Common myeloid progenitor, CD34-positive (primary cell): ENCODE measurements around the gene OR2A42.
A peak's percentile ranks its signal among the peaks of the same experiment; 100 is the strongest.
"Not testable (repeated sequence)": the region's sequence is repeated elsewhere in the genome, so short reads cannot be mapped to it uniquely, and the experiment has no call there.

Experiments
- CTCF ChIA-PET: fragments of 350-600 bp; sonication (Branson Sonifier 250); formaldehyde crosslinking; loops from one replicate; lab custom pipeline; 2021; ENCODE audit warnings: antibody characterized with exemption; lab: Charles Lee
- POLR2A ChIA-PET: fragments of 350-600 bp; sonication (Branson Sonifier 250); formaldehyde crosslinking; loops from one replicate; lab custom pipeline; 2021; ENCODE audit warnings: antibody characterized with exemption; lab: Charles Lee
- DNase-seq, 3 donors: peaks; one replicate each; pipeline versions ENCODE4 v3.0.0 to v3.0.0-alpha.2; 2013
- H3K27ac ChIP-seq, 2 experiments: 1 replicate in 1 of 2; 2 replicates in 1 of 2; pipeline ENCODE4 v1.7.0; 2013; ENCODE audit warnings: inconsistent platforms in 2 of 2, low read length in 2 of 2, mild to moderate bottlenecking in 2 of 2, low read depth in 1 of 2, moderate library complexity in 1 of 2; ENCODE audit not compliant: severe bottlenecking in 2 of 2, insufficient read depth in 1 of 2, poor library complexity in 1 of 2
- H3K27me3 ChIP-seq, 5 experiments: replicated peaks in 2 of 5; 1 replicate in 3 of 5; 2 replicates in 2 of 5; pipeline versions ENCODE4 v1.6.1 to v1.7.0; 2013; ENCODE audit warnings: low read length in 4 of 5, mild to moderate bottlenecking in 2 of 5, moderate library complexity in 2 of 5, inconsistent platforms in 1 of 5; ENCODE audit not compliant: insufficient read depth in 5 of 5, control insufficient read depth in 4 of 5
- H3K36me3 ChIP-seq, 4 experiments: 1 replicate in 2 of 4; 2 replicates in 2 of 4; pipeline versions ENCODE4 v1.6.1 to v1.7.0; 2013; ENCODE audit warnings: low read length in 3 of 4, control low read depth in 1 of 4, mild to moderate bottlenecking in 1 of 4; ENCODE audit not compliant: control insufficient read depth in 4 of 4, insufficient read depth in 4 of 4
- H3K4me1 ChIP-seq, 4 experiments: 1 replicate in 3 of 4; 2 replicates in 1 of 4; pipeline versions ENCODE4 v1.6.1 to v1.7.1; 2013; ENCODE audit warnings: low read length in 3 of 4, mild to moderate bottlenecking in 3 of 4, control low read depth in 1 of 4, inconsistent platforms in 1 of 4, moderate library complexity in 1 of 4; ENCODE audit not compliant: control insufficient read depth in 4 of 4, insufficient read depth in 4 of 4; ENCODE audit errors: control extremely low read depth in 1 of 4
- H3K4me3 ChIP-seq, 7 experiments: 1 replicate in 4 of 7; 2 replicates in 3 of 7; pipeline versions ENCODE4 v1.5.1 to v1.7.0; 2013; ENCODE audit warnings: mild to moderate bottlenecking in 7 of 7, low read length in 6 of 7, moderate library complexity in 6 of 7, inconsistent platforms in 2 of 7, low read depth in 2 of 7, control low read depth in 1 of 7; ENCODE audit not compliant: insufficient read depth in 4 of 7, control insufficient read depth in 1 of 7; ENCODE audit errors: extremely low read depth in 1 of 7
- H3K9me3 ChIP-seq, 5 experiments: 1 replicate in 4 of 5; 2 replicates in 1 of 5; pipeline versions ENCODE4 v1.6.1 to v1.7.1; 2013; ENCODE audit warnings: low read length in 4 of 5, mild to moderate bottlenecking in 2 of 5, inconsistent platforms in 1 of 5, low read depth in 1 of 5, moderate library complexity in 1 of 5; ENCODE audit not compliant: control insufficient read depth in 4 of 5, insufficient read depth in 2 of 5; ENCODE audit errors: control extremely low read depth in 1 of 5
- WGBS: methylation state at CpG from one replicate; pipeline ENCODE4 v1.1.5; 2013; ENCODE audit not compliant: insufficient coverage; 5-methylcytosine and 5-hydroxymethylcytosine counted together

OR2A42 gene

DNA sequence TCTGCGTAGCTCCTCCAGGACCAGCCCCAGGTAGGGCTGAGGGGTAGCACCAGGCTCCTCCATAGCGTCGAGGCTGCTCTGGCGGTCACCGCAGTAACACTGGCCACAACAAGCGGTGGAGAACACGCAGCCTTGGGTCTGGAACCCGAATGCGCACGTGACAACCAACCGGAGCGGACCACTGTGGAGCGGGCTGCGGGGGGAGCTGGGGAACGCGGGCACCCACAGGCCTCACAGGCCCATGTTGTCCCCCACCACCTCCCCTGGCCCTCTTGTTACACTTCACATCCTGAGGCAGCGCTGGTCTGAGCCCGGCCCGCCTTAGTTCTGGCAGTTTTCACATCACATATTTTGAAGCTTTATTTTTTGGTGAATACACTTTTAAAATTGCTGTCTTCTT lies 29.8 kb upstream of the OR2A42 start, which contains the start of gene CTAGE8:
Gene CTAGE8 (minus strand): TSS at position 101 of the 400 bp plus-strand sequence. CDS start 38 bp downstream, at position 63.
- no CpG with 5 or more reads among the region's 19 CpGs for WGBS
- H3K27me3 ChIP-seq, DNase-seq, POLR2A ChIA-PET, H3K27ac ChIP-seq, H3K4me3 ChIP-seq, H3K4me1 ChIP-seq, H3K36me3 ChIP-seq, H3K9me3 ChIP-seq, CTCF ChIA-PET: not testable (repeated sequence)

GRCh38 chr7:144264692-144265091 lies 25.3 kb upstream of the OR2A42 start, which contains the start of gene OR2A7:
Gene OR2A7 (minus strand): TSS chr7:144264792. CDS start chr7:144259628, 5,164 bp downstream.
- H3K36me3 ChIP-seq, H3K9me3 ChIP-seq, H3K4me1 ChIP-seq, DNase-seq, H3K27ac ChIP-seq, POLR2A ChIA-PET, CTCF ChIA-PET, H3K27me3 ChIP-seq, H3K4me3 ChIP-seq: not testable (repeated sequence)
- WGBS = no CpG with 5 or more reads among the region's 7 CpGs

DNA sequence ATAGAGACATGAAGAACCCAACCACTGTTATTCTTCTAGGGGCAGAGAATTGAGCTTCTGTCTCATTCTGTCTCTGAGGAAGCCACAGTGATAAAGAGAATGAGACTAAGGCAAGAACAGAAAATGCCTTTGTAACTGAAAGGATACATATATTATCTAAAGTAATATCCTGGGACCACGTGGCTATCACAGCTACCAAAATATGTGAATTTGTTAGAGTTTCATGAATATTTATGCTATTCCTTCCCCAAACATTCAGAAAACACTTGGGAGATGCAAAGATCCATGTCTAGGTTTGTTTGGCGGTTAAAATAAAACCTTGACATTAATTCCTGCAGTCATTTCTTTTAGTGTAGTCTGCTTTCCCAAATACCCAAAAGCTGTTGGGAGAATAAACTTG lies 22.7 kb upstream of the OR2A42 start:
- H3K36me3 ChIP-seq, DNase-seq, CTCF ChIA-PET, H3K27me3 ChIP-seq, POLR2A ChIA-PET, H3K9me3 ChIP-seq, H3K4me3 ChIP-seq, H3K27ac ChIP-seq, H3K4me1 ChIP-seq: not testable (repeated sequence)
- WGBS = no CpG with 5 or more reads among the region's 2 CpGs

- H3K36me3 ChIP-seq, H3K27ac ChIP-seq, H3K27me3 ChIP-seq, POLR2A ChIA-PET, CTCF ChIA-PET, H3K9me3 ChIP-seq, H3K4me3 ChIP-seq, DNase-seq, H3K4me1 ChIP-seq: not testable (repeated sequence)
- no CpG with 5 or more reads among the region's 14 CpGs for WGBS
These were observed 19.7 kb upstream of the OR2A42 start for GRCh38 chr7:144259067-144259466.

GRCh38 chr7:144256112-144256511 lies 16.7 kb upstream of the OR2A42 start:
- no peak overlapping the region for H3K27ac ChIP-seq
- ChIA-PET POLR2A (no interaction called here), CTCF (no interaction called here)
- DNase-seq = peak in 1 of 3 donors; percentile 13
- whole genome bisulfite sequencing = 100% methylated on average over 1 of the region's 3 CpGs
- H3K4me1 ChIP-seq = peaks cover 0 to 3% (median 1%) of the 10 kb centered on the region in 4 experiments
- H3K27me3 ChIP-seq = no peaks in the 10 kb centered on the region
- H3K9me3 ChIP-seq = no peaks in the 10 kb centered on the region
- H3K4me3 ChIP-seq = no peak overlapping the region
- H3K36me3 ChIP-seq = no peaks in the 10 kb centered on the region

- POLR2A ChIA-PET = no interaction called here
- Histone ChIP-seq H3K4me1 (peaks cover 0 to 3% (median 1%) of the 10 kb centered on the region in 4 experiments), H3K9me3 (no peaks in the 10 kb centered on the region), H3K36me3 (no peaks in the 10 kb centered on the region), H3K4me3 (no peak overlapping the region), H3K27me3 (no peaks in the 10 kb centered on the region), H3K27ac (no peak overlapping the region)
- WGBS = 98% methylated on average over 3 of the region's 5 CpGs
- CTCF ChIA-PET = no interaction called here
- no peak for DNase-seq
These were observed 16.1 kb upstream of the OR2A42 start for GRCh38 chr7:144255471-144255897.

- POLR2A ChIA-PET, H3K27me3 ChIP-seq, CTCF ChIA-PET, H3K9me3 ChIP-seq, H3K36me3 ChIP-seq, DNase-seq, H3K4me1 ChIP-seq, H3K4me3 ChIP-seq, H3K27ac ChIP-seq: not testable (repeated sequence)
- no CpG with 5 or more reads among the region's 4 CpGs for WGBS
These were observed 12.9 kb upstream of the OR2A42 start for GRCh38 chr7:144252307-144252706.
